Fibroblast of villous mesenchyme (primary cell): ENCODE measurements around the gene BRME1. TPM values are rescaled to one million over a fixed set of nuclear protein-coding genes. Genes with fewer than 3 reads are reported as not detected.

ENCODE experiments used
- DNase-seq: peaks from one replicate; pipeline ENCODE4 v3.0.0-alpha.2; 2010; ENCODE audit warnings: low read depth
- H3K4me3 ChIP-seq: 2 replicates; pipeline ENCODE4 v1.5.1; 2011; ENCODE audit warnings: low read depth, mild to moderate bottlenecking, low read length
- CTCF ChIP-seq: IDR thresholded peaks from 2 replicates; pipeline ENCODE4 v1.5.1; 2012; ENCODE audit warnings: low read depth, mild to moderate bottlenecking, low read length; ENCODE audit not compliant: insufficient read depth
- total RNA-seq: library from RNA; depleted of rRNA; stranded (reverse); fragments of >200 nt; gene quantifications from 2 replicates; pipeline ENCODE4 v1.2.3, GENCODE V29; 2012

BRME1 gene
- total RNA-seq, 1 donor, result 0.43 TPM

GRCh38 chr19:13877303-13877702, 28.6 kb downstream of the BRME1 start:
- no peak for TF ChIP-seq CTCF
- no peak for DNase-seq
- H3K4me3 ChIP-seq, result no peak overlapping the region

GRCh38 chr19:13876834-13877233, 29.1 kb downstream of the BRME1 start, which contains the start of gene NANOS3:
Gene NANOS3 (plus strand): TSS chr19:13877134. CDS start chr19:13877249, 115 bp downstream.
- DNase-seq, result no peak
- TF ChIP-seq CTCF, result no peak
- H3K4me3 ChIP-seq, result no peak within 1 kb of the TSS

GRCh38 chr19:13875824-13876223, 30.1 kb downstream of the BRME1 start:
- DNase-seq, result no peak
- H3K4me3 ChIP-seq, result no peak overlapping the region
- no peak for TF ChIP-seq CTCF

GRCh38 chr19:13873834-13874515, 31.9 kb downstream of the BRME1 start:
- TF ChIP-seq CTCF, result no peak
- DNase-seq, result no peak
- no peak overlapping the region for H3K4me3 ChIP-seq

GRCh38 chr19:13872695-13873389, 33.1 kb downstream of the BRME1 start:
- DNase-seq, result peak; percentile 22
- peak overlapping the region; percentile 56 for H3K4me3 ChIP-seq
- TF ChIP-seq CTCF, result peak; percentile 22

GRCh38 chr19:13872339-13872694, 33.6 kb downstream of the BRME1 start:
- DNase-seq, result no peak
- peak overlapping the region; percentile 56 for H3K4me3 ChIP-seq
- TF ChIP-seq CTCF, result no peak
